ENCODE data around the gene GSK3B.
"Not testable (repeated sequence)": the region's sequence is repeated elsewhere in the genome, so short reads cannot be mapped to it uniquely, and the experiment has no call there.

GSK3B gene

DNA sequence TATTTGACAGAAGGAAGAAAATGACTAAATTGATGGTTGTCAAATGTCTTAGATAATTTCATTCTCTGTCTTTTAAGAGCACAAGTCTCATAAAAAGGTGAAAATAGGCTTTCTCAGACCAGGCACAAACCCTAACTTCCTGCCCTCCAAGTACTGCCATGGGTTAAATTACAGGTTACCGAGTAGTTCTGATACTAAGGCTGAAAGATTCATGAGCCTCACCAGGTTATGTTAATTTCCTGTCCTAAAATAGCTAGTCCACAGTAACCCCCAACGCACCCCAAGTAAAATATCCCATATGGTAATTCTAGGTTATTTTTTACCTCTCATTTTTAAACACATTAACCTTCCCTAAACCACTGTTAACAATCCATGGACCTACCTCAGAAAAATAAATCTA lies 42.0 kb downstream of the GSK3B start:
- no peak for DNase-seq

DNA sequence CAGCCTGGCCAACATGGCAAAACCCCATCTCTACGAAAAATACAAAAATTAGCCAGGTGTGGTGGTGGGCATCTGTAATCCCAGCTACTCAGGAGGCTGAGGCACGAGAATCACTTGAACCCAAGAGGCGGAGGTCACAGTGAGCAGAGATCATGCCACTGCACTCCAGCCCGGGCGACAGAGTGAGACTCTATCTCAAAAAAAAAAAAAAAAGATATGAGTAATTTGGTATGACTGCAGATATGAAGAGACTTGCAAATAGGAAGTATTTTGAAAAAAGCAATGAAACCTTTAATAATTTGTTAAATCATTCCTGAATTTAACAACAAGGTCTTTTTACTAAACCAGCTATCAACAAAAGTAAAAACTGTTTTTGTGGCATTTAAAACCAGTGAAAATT lies 42.7 kb downstream of the GSK3B start:
- not testable (repeated sequence) for DNase-seq

GRCh38 chr3:120049881-120050539 lies 44.2 kb downstream of the GSK3B start:
- no peak for DNase-seq

DNA sequence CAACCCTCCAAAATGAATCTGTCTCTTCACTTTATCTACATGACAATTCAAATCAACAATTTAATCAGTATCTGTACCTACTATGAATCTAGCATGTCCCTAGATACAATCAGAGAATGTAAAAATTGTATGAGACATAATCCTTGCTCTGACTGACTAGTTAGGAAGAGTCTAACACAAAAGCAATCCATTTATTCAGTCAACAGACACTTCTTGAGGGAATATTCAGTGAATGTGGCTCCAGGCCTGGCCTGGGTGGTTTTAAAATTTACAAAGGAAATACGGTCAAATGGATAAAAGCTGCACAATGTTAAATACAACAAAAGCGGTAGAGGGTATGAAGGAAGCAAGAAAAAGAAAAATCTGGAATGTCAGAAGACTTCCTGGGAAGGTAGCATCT lies 45.2 kb downstream of the GSK3B start:
- DNase-seq = no peak

GRCh38 chr3:120048355-120049041 lies 45.7 kb downstream of the GSK3B start:
- no peak for DNase-seq

- no peak for DNase-seq
Observed at GRCh38 chr3:120047686-120048085, 46.6 kb downstream of the GSK3B start.

- no peak for DNase-seq
Observed at GRCh38 chr3:120040813-120041377, 53.4 kb downstream of the GSK3B start.

DNA sequence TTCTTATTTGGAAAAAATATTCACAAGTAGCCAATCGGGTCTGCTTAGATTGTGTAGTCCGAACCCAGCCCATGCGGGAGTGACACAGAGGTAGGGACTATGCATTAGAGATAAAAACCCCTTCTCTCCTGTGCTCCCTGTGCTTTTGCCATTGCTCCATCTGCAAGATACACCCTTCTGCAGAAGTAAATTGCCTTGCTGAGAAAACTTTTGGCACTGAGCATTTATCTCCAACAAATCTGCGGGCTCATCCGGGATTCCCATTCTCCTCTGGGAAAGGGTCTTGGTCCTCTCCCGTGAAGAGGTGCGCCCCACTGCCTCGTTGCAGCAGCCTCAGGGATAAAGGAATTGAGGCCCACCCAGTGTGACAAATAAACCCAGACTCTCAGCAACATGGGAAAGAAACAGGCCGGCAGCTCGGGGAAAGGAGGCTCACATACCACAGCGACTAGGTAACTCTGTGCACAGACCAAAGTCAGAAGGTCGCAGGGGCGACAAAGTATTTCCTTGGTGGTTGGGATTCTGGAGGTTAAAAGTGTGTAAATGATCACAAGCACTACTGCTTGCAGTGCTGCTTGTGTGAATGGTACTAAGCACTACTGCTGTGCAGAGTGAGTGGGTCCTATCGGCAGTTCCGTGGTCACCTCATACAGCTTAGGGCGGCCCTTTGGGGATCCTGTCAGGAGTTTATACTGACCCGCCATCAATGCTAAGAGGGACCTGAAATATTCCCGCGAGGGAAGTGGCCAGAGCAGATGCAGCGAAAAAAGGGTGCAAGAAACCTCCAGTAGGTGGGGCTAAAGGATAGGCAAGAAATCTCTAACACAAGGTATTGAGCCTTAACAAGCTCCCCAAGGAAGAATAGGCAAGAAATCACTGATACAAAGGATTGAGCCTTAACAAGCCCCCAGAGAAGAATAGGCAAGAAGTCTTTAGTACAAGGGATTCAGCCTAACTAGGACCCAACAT lies 54.3 kb downstream of the GSK3B start:
- no peak for DNase-seq

DNA sequence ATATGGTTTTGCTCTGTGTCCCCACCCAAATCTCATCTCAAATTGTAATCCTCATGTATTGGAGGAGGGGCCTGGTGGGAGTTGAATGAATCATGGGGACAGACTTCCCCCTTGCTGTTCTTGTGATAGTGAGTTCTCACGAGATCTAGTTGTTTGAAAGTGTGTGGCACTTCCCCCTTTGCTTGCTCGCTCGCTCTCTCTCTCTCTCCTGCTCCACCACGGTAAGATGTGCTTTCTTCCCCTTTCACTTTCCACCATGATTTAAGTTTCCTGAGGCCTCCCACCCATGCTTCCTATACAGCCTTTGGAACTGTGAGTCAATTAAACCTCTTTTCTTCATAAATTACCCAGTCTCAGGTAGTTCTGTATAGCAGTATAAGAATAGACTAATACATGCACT lies 60.7 kb downstream of the GSK3B start:
- no peak for DNase-seq

DNA sequence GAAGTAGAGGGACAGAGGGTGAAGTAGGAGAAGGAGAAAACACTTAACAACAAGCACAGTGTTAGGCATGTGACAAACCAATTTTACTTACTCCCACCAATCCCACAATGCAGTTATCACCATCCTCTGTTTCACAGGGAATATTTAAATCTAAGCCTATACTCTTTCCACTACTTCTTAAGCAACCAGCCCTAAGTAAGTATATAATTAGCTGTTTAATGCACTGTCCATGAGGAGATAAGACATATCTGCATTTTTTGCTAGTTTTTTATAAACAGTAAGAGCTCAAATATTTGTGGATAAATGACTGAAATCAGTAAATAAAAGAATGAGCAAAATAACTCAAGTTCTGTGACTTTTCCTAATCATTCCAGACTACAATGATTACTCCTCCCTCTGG lies 62.7 kb downstream of the GSK3B start:
- no peak for DNase-seq

GRCh38 chr3:120029749-120030148 lies 64.5 kb downstream of the GSK3B start:
- DNase-seq = no peak

DNA sequence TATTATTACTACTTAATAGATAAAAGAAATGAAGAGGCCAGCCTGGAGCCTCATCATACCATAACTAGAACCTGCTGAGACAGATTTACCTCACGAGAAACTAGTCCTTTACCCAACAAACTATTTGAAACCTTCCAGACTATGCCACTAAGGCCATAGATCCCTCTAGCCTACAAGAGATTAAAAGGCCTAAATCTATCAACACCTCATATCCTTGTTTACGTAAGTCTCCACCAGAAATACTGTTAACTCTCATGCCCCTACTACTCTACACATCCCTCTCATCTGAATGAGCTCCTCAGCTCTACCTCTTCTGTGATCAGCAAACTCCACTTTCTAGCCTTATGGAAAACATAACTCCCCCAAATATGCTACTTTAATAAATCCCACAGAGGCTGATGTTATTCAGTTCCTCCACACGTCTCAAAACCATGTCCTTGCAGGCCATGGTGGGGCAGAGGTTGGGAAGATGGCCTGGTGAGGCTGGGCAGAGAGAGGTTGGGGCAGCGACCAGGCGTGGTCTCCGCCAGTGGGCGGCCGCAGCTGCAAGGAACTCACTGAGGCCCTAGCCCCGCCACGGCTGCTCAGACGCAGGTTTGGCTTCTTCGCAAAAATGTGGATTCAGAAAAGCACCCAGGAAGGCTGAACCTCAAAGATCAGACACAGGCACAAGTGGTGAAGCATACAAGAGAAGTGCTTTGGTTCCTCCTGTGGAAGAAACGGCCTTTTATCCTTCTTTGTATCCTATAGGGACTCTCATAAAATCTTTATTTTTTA lies 65.8 kb downstream of the GSK3B start:
- no peak for DNase-seq

DNA sequence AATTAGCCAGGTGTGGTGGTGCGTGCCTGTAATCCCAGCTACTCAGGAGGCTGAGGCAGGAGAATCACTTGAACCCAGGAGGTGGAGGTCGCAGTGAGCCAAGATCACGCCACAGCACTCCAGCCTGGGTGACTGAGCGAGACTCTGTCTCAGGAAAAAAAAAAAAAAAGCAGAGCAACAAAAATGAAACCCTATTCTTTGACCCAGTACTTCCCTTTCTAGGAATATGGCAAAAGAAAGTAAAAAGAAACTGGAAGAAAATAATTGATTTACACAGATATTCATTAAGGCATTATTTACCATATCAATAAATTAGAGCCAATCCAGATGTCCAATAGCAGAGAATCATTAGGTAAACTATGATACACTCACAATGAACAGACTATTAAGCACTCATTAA lies 67.0 kb downstream of the GSK3B start:
- no peak for DNase-seq

GRCh38 chr3:120025520-120025919 lies 68.7 kb downstream of the GSK3B start:
- no peak for DNase-seq

DNA sequence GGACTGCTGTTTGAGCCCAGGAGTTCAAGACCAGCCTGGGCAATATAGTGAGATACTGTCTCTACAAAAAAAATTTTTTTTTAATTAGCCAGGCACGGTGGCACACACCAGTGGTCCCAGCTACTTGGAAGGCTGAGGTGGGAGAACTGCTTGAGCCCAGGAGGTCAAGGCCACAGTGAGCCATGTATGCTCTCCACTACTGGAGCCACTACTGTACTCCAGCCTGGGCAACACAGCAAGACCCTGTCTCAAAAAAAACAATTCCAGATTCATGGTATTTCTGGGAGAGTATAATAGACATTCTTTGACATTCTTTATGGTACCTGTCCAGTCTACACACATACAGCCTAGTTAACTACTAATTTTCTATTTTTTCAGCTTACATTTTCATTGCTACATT lies 70.1 kb downstream of the GSK3B start:
- DNase-seq = no peak

DNA sequence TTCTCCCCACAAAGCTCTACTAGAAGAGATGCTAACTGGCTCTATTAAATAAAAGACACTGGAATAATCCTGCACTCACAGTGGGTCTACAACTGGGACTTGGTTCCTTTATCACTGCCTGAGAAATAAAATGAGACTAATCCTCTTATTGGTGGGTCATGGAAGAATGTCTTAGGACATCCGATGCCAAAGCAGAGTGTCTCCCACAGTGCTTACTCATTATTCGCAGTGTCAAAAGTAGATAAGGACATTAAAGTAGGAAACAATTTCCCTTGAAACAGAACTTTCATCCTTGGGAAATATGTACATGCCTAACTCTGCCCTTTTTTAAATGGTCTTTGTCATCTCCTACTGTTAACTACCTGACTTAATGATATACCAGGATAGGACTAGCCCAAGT lies 71.5 kb downstream of the GSK3B start:
- DNase-seq = no peak

- no peak for DNase-seq
Observed at GRCh38 chr3:120021523-120021922, 72.7 kb downstream of the GSK3B start.

GRCh38 chr3:120018299-120018698 lies 75.9 kb downstream of the GSK3B start:
- no peak for DNase-seq

- no peak for DNase-seq
Observed at GRCh38 chr3:120017692-120018091, 76.6 kb downstream of the GSK3B start.

DNA sequence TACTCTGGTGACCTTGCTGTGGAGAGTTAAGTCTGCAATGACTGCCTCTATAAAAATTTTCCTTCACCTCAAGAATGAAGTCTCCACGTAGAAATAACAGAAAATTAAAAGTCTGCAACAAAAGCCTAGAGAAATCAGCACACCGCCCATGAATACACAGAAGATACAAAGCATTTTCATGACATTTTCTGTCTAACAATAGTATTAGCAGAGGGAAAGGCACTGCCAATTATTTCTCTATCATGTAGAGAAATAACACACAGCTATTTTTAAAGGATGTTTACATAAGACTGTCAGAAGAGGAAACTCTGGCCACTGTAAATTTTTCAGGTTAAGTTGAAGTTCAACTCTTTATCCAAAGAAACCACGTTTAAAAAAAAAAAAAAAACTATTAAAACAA lies 80.8 kb downstream of the GSK3B start:
- no peak for DNase-seq

DNA sequence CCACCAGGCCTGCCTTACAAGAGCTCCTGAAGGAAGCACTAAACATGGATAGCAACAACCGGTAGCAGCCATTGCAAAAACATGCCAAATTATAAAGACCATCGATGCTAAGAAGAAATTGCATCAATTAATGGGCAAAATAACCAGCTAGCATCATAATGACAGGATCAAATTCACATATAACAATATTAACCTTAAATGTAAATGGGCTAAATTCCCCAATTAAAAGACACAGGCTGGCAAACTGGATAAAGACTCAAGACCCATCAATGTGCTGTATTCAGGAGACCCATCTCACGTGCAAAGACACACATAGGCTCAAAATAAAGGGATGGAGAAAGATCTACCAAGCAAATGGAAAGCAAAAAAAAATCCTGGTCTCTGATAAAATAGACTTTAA lies 88.5 kb downstream of the GSK3B start:
- DNase-seq = not testable (repeated sequence)

DNA sequence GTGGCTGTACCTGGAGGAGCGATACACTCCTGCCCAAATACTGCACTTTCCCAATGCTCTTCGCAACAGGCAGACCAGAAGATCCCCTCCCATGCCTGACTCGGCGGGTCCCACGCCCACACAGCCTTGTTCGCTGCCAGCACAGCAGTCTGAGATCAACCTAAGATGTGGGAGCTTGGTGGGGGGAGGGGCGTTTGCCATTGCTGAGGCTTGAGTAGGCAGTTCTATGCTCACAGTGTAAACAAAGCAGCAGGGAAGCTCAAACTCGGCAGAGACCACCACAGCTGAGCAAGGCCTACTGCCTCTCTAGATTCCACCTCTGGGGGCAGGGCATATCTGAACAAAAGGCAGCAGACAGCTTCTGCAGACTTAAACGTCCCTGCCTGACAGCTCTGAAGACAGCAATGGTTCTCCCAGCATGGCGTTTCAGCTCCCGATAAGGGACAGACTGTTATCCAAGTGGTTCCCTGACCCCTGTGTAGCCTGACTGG lies 90.2 kb downstream of the GSK3B start:
- DNase-seq = not testable (repeated sequence)
